HUES64 (cell line): Measurements from ENCODE around the gene NUDT4B.
"Not testable (repeated sequence)": the region's sequence is repeated elsewhere in the genome, so short reads cannot be mapped to it uniquely, and the experiment has no call there.

Experiments
- H3K27ac ChIP-seq: 2 replicates; pipeline ENCODE4 v1.7.0; 2013; ENCODE audit warnings: low read depth, low read length, inconsistent platforms
- H3K27me3 ChIP-seq: 2 replicates; pipeline ENCODE4 v1.6.1; 2013; ENCODE audit warnings: mild to moderate bottlenecking, low read length; ENCODE audit not compliant: insufficient read depth
- H3K36me3 ChIP-seq: 2 replicates; pipeline ENCODE4 v1.6.1; 2013; ENCODE audit warnings: mild to moderate bottlenecking, low read length; ENCODE audit not compliant: insufficient read depth
- H3K4me1 ChIP-seq: 2 replicates; pipeline ENCODE4 v1.6.1; 2013; ENCODE audit warnings: mild to moderate bottlenecking, low read length, moderate library complexity; ENCODE audit not compliant: insufficient read depth
- H3K4me3 ChIP-seq: 2 replicates; pipeline ENCODE4 v1.5.1; 2013; ENCODE audit warnings: mild to moderate bottlenecking, low read length, moderate library complexity
- H3K9ac ChIP-seq: 2 replicates; pipeline ENCODE4 v1.6.1; 2013; ENCODE audit warnings: mild to moderate bottlenecking, low read depth, low read length
- H3K9me3 ChIP-seq: 2 replicates; pipeline ENCODE4 v1.6.1; 2013; ENCODE audit warnings: low read depth, low read length; ENCODE audit not compliant: insufficient read depth
- WGBS: fragments of 150-250, 120-280 bp; methylation state at CpG from one replicate; pipeline ENCODE4 v1.1.7; 2013; ENCODE audit warnings: missing lambda C conversion rate; 5-methylcytosine and 5-hydroxymethylcytosine counted together

The NUDT4B gene

DNA sequence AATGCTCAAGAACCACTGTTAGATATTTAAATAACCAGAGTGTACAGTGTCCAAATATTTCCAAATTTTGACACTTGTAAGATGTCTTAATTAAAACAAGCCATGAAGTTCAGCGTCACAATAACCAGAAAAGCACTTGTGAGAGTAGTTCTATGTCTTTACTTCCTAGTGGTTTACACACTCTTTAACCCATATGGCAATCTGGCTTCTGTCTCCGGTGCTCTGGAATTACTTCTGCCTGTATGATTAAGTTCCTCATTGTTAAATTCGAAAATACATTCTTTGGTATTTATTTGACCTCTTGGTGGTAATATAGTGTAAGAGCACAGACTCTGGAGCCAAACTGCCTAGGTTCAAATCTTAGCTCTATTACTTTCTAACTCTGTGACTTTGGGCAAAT, 20.9 kb downstream of the NUDT4B start:
- H3K36me3 ChIP-seq, H3K4me3 ChIP-seq, H3K9me3 ChIP-seq, H3K27me3 ChIP-seq, H3K4me1 ChIP-seq, H3K27ac ChIP-seq, H3K9ac ChIP-seq: not testable (repeated sequence)
- no CpG with 5 or more reads among the region's 3 CpGs for WGBS

- not testable (repeated sequence) for H3K27me3 ChIP-seq, H3K4me3 ChIP-seq, H3K9me3 ChIP-seq, H3K9ac ChIP-seq, H3K36me3 ChIP-seq, H3K4me1 ChIP-seq, H3K27ac ChIP-seq
- WGBS: no CpG with 5 or more reads among the region's 4 CpGs
Measured at GRCh38 chr1:148773690-148774089, 25.1 kb downstream of the NUDT4B start.

GRCh38 chr1:148774102-148774501, 25.5 kb downstream of the NUDT4B start:
- H3K9me3 ChIP-seq, H3K4me3 ChIP-seq, H3K27ac ChIP-seq, H3K27me3 ChIP-seq, H3K4me1 ChIP-seq, H3K36me3 ChIP-seq, H3K9ac ChIP-seq: not testable (repeated sequence)
- no CpG with 5 or more reads among the region's 1 CpG for WGBS

- not testable (repeated sequence) for H3K27me3 ChIP-seq
Measured at GRCh38 chr1:148775263-148775662, 26.7 kb downstream of the NUDT4B start.

DNA sequence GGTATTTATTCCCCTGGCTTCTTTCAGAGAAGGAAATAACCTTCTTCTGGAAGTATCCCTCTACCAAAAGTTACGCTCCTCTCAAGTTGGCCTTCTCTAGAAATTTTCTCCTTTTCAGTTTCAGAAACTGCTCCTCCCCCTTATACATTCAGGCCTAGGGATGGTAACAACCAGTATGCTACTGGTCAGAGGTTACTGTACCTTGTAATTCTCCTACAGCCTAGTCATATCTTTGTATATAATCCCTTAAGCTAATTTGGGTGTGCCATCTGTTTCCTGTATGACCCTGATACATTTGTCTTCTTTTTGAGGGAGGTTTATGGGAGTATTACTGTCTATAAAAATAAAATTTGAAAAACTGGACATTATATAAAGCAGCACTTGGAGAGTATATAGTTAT, 29.1 kb downstream of the NUDT4B start:
- not testable (repeated sequence) for H3K4me1 ChIP-seq, H3K9me3 ChIP-seq, H3K27ac ChIP-seq, H3K27me3 ChIP-seq, H3K9ac ChIP-seq, H3K4me3 ChIP-seq, H3K36me3 ChIP-seq
- no CpG with 5 or more reads among the region's 1 CpG for WGBS

More at GRCh38 chr1:148775263-148775662, 26.7 kb downstream of the NUDT4B start:
- not testable (repeated sequence) for H3K9ac ChIP-seq, H3K27ac ChIP-seq, H3K36me3 ChIP-seq, H3K4me1 ChIP-seq, H3K9me3 ChIP-seq, H3K4me3 ChIP-seq
- no CpG with 5 or more reads among the region's 2 CpGs for WGBS

GRCh38 chr1:148780404-148780803, 31.8 kb downstream of the NUDT4B start:
- no CpG with 5 or more reads among the region's 1 CpG for WGBS
- not testable (repeated sequence) for H3K27me3 ChIP-seq, H3K27ac ChIP-seq, H3K4me3 ChIP-seq, H3K9ac ChIP-seq, H3K4me1 ChIP-seq, H3K9me3 ChIP-seq, H3K36me3 ChIP-seq

DNA sequence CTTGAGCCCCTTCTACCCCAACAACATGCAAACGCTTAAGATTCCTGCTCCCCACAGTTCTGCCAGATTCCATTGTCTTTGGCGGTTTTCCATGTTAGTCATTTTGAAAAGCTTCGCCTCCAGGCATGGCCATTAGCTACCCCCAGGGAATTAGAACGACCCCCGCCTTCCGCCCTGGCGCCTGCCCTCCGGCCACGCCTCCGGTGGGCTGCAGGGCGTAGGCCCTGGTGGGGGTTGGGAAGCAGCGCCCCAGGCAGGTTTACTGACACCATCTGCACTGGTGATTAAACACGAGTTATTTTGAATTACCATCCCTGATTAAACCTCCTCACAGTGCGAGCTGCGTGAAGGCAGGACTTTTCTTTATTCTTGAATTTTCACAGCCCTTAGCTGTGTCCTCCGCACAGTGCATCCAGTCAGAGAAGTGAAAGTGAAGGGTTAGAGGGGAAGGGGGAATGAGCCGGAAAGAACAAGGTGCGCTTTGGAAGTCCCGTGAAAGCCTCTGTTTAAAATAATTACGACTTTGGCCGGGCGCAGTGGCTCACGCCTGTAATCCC, 43.0 kb downstream of the NUDT4B start:
- H3K4me3 ChIP-seq, H3K27ac ChIP-seq, H3K9me3 ChIP-seq, H3K4me1 ChIP-seq, H3K27me3 ChIP-seq, H3K36me3 ChIP-seq, H3K9ac ChIP-seq: not testable (repeated sequence)
- WGBS: no CpG with 5 or more reads among the region's 23 CpGs

GRCh38 chr1:148793762-148794332, 45.3 kb downstream of the NUDT4B start:
- H3K36me3 ChIP-seq, H3K9ac ChIP-seq, H3K4me1 ChIP-seq, H3K27me3 ChIP-seq, H3K4me3 ChIP-seq, H3K27ac ChIP-seq, H3K9me3 ChIP-seq: not testable (repeated sequence)
- WGBS: no CpG with 5 or more reads among the region's 4 CpGs
